Adrenal gland (tissue), 5 donors: Measurements from ENCODE around the gene BBX.

Experiments
- CTCF ChIP-seq, 6 experiments: fragments of 450-650 bp in 4 of 6; fragments of 200-600 bp in 2 of 6; sonication (generic) in 1 of 6; IDR thresholded peaks; 1 replicate in 5 of 6; 2 replicates in 1 of 6; pipeline versions ENCODE4 v1.5.1 to v1.8.0; 2016 to 2021; ENCODE audit warnings: antibody characterized with exemption in 6 of 6, mild to moderate bottlenecking in 2 of 6, moderate library complexity in 1 of 6
- POLR2A ChIP-seq, 2 donors: fragments of 450-650 bp; IDR thresholded peaks; one replicate each; pipeline ENCODE4 v1.6.1; 2017; ENCODE audit warnings: antibody characterized with exemption in 2 of 2, mild to moderate bottlenecking in 2 of 2, moderate library complexity in 1 of 2
- donor health status: DM: no; HTN: no; CAD: no.

- TF ChIP-seq CTCF (IDR thresholded peaks at IDR 0.05), result no peak
- no peak for TF ChIP-seq POLR2A (IDR thresholded peaks at IDR 0.05)
Measured at GRCh38 chr3:107858876-107859275, 336.1 kb downstream of the BBX start.
